Daoy (cell line): ENCODE data around the gene FBLN5. TPM values are rescaled to one million over a fixed set of nuclear protein-coding genes. Genes with fewer than 3 reads are reported as not detected.
"Not testable (repeated sequence)": the region's sequence is repeated elsewhere in the genome, so short reads cannot be mapped to it uniquely, and the experiment has no call there.

Experiments
- DNase-seq: peaks from one replicate; pipeline ENCODE4 v3.0.0-alpha.2; 2015; ENCODE audit warnings: low read depth
- total RNA-seq: library from RNA; depleted of rRNA; stranded (reverse); fragments of >200 nt; shearing (Covaris generic); gene quantifications from 2 replicates; pipeline ENCODE4 v1.2.3, GENCODE V29; 2014

Gene FBLN5
- total RNA-seq, 1 experiment from 2014 or later: 0.57 TPM

DNA sequence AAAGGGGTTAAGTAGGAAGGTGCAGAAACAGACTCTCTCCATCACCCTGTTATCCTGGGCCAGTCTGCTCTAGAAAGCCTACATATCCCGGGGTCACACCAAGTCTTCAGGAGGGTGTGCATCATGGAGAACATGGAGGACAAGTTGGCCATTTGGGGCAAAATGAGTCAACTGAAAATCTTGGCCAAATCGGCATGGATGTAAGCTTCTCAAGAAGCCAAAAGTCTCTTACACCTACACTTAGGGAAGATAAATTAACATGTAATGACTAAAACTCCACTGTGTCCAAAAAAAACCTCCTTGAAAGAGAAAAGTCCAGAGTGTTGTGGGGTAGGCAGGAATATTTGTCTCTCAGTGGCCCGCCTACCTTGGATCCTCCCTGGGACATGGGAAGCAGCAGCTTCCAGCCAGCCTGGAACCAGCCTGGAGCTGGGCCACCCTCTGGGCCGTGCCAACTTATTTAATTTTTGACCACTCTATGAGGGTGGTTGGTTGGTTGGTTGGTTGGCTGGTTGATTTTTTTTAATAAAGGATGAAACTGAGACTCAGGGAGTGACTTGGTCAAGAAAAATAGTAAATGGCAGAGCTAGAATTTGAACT lies 62.3 kb downstream of the FBLN5 start:
- DNase-seq: no peak

DNA sequence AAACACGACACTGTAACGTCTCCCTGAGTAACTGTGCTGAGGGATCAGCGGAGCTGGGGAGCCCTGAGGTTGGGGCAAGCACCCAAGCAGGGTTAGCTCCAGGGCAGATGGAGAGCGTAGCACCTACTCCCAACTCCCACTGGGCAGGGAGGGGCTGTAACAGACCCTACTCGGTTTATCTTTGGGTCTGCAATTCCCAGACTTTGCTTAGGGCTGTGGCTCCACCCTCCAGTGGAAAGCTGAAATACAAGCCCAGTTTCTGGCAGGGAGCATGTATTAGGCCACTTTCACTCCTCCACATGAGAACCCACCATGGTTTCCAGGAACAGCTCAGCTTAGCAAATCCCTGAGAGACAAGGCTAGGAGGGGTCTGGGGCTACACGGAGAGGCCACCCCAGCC lies 62.8 kb downstream of the FBLN5 start:
- no peak for DNase-seq

- DNase-seq: no peak
Observed at GRCh38 chr14:91883753-91884152, 63.7 kb downstream of the FBLN5 start.

DNA sequence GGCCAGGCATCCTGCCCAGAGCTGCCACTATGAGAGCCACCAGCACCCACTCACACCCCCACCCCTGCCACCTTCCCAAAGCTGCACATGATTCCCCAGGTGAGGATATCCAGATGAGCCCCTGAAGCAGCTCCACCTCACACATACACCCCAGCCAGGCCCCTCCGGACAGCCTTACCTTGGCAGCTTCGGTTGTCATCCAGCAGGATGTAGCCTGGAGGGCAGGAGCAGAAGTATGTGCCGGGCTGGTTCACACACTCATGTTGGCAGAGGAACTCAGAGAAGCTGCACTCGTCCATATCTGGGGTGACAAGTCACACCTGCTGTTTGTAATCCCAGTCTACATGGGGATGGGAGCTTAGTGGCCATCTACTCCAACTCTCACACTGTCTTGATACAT lies 64.7 kb downstream of the FBLN5 start:
- DNase-seq: no peak

DNA sequence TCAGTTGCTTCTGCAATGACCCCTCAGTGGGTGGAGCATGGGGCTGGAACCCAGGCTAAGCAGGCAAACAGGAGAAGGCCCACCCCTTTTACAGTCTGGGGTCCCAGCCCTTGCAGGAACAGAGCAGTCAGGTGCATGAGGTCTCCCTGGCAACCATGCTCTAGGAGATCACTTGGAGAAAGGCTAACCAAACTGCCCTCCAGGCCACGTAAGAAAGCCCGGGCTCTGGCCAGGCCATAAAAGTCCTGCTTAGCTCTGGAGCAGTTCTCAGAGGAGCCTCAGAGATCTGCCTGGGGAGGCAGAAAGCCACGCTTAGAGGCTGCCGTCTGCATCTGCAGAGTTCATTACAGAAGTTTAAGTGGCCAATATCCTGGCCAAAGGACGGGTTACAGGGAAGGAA lies 65.1 kb downstream of the FBLN5 start:
- no peak for DNase-seq

GRCh38 chr14:91879196-91879595 lies 68.3 kb downstream of the FBLN5 start:
- no peak for DNase-seq

GRCh38 chr14:91878274-91878673 lies 69.2 kb downstream of the FBLN5 start:
- no peak for DNase-seq

- no peak for DNase-seq
Observed at GRCh38 chr14:91877376-91877915, 70.0 kb downstream of the FBLN5 start.

- no peak for DNase-seq
Observed at GRCh38 chr14:91876492-91876891, 71.0 kb downstream of the FBLN5 start.

- DNase-seq: no peak
Observed at GRCh38 chr14:91875525-91876286, 71.8 kb downstream of the FBLN5 start.

GRCh38 chr14:91873471-91874415 lies 73.8 kb downstream of the FBLN5 start:
- DNase-seq: peak; percentile 30

GRCh38 chr14:91872517-91873470 lies 74.7 kb downstream of the FBLN5 start:
- DNase-seq: peak; percentile 33

DNA sequence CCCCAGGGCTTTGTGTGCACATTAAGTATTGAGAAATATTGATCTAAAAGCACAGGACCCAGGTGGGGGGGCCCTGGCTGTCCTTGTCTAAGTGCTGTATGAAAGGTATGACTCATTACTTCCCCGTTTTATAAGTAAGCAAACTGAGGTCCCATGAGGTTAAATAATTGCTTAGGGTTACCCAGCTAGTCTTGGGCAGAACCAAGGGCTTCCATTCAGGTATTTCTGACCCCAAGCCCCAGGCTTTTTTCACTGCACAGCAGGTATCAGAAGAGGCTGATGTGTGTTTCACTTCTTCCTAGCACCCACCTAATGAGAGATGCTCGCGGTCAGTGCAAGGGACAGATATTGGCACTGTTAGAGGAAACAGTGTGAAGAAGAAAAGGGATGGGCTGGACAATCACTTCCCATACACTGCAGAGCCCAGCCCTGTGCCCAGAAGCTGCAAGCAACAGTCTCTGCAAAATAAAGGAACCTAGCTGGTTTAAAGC lies 75.4 kb downstream of the FBLN5 start:
- DNase-seq: no peak

- not testable (repeated sequence) for DNase-seq
Observed at GRCh38 chr14:91871401-91871800, 76.1 kb downstream of the FBLN5 start.

DNA sequence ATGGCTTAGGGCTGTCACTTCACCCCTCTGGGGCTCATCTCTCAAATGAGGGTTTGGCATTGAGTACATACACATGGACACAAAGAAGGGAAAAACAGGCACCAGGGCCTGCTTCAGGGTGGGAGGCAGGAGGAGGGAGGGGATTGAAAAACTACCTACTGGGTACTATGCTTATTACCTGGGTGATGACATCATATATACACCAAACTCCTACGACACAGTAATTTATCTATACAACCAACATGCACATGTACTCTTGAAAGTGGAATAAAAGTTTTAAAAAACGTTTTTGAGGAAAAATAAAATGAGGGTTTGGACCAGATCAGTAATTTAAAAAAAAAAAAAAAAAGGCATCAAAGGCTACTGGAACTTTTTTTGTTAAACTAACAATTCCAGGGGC lies 76.6 kb downstream of the FBLN5 start:
- no peak for DNase-seq

DNA sequence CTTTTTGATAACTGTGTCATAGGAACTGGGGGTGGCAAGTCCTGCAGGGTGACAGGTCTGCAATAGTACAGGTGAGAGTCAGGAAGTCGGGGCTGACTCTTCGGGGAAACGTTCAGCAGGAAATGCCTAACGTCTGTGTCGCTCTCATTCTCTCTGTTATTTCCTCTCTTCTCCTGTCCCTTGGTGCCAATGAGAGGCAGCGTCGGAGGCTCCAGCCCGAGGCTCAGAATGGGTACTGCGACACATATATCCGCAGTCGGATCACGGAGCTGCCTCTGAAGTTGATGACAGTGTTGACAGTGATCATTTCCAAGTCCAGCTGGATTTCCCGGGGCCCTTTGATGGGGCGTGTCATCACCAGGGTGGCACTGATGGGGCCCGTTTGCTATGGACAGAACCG lies 77.5 kb downstream of the FBLN5 start:
- DNase-seq: peak; percentile 32

- no peak for DNase-seq
Observed at GRCh38 chr14:91869556-91869955, 77.9 kb downstream of the FBLN5 start.

- no peak for DNase-seq
Observed at GRCh38 chr14:91867316-91867988, 80.0 kb downstream of the FBLN5 start, which contains the start of gene TC2N. Gene TC2N, minus strand, starts transcription at chr14:91867536. Its CDS starts 53,767 bp downstream, at chr14:91813769.

DNA sequence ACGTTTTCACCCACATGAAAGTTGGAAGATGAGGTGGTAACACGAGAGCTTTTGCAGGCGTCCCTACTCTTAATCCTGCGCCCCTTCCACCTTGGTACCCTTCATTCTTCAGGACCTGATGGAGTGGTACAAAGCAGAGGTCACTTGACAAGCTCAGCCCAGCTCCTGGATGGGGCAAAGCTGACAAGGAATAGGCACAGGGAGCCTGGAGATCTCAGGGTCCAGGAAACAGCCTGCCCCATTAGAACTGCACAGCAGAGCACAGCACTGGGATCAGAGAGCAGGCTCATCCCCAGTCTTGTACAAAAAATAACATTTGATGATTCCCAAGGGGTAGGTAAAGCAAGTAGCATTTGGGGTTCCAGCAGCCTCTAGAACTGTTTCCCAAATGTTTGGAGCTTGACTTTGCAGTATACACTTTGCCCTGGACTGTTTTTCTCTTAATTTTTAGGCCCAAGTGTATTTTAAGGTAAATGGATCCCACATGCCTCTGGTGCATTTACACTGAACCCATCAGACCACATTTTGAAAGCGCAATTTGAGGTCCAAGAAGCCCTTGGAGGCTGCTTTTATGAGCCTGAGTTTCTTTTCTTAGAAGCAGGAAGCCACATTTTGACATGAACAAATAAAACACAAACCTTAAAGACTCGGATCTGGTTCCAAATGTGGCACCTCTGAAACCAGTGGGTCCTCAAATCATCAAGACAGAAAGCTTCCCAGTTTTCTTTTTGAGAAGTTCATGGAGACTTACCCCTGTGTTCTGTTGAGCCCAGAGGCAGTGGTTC lies 80.8 kb downstream of the FBLN5 start:
- DNase-seq: no peak
